LoVo (cell line): Measurements from ENCODE around the gene CDH15.
"Not testable (repeated sequence)": the region's sequence is repeated elsewhere in the genome, so short reads cannot be mapped to it uniquely, and the experiment has no call there.

ENCODE experiments used
- DNase-seq: peaks from one replicate; pipeline ENCODE4 v3.0.0-alpha.2; 2016; ENCODE audit warnings: low spot score

Gene CDH15

DNA sequence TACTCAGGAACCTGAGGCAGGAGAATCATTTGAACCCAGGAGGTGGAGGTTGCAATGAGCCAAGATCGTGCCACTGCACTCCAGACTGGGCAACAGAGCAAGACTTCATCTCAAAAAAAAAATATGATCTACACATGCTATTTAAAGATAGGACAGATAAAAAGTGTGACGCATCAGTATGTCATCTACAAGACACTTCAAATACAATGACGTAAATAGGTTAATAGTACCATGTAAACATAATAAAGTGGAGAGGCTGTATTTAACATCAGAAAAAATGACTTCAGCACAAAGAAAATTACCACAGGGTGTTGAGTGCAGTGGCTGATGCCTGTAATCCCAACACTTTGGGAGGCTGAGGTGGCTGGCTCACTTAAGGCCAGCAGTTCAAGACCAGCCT is 66.2 kb downstream of the CDH15 start:
- no peak for DNase-seq

DNA sequence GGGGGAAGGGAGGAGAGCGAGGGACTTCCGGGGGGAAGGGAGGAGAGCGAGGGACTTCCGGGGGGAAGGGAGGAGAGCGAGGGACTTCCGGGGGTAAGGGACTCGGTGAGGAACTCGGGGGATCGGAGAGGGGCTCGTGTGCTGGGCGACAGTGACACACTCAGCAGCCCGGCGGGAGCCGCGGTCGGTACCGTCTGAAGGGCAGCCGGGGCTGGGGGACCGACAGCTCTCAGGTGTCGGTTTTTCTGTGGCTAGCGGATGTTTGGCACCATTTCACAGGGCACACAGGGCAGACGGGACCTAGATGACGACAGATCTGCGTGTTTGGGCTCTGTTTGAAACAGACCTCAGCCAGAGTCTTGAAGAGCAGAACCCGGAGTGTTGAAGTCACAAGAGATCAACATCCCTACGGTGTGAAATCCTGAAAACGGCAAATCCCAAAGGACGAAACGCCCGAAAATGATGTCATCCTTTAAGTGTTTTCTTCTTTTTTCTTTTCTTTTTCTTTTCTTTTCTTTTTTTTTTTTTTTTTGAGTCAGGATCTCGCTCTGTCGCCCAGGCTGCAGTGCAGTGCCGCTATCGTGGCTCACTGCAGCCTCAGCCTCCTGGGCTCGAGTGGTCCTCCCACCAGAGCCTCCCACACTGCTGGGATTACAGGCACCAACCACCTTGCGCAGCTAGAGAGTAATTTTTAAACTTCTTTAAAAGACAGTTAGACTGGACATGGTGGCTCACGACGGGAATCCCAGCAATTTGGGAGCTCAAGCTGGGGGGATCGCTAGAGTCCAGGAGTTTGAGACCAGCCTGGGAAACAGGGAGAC is 69.8 kb downstream of the CDH15 start:
- DNase-seq, result peak; percentile 71

DNA sequence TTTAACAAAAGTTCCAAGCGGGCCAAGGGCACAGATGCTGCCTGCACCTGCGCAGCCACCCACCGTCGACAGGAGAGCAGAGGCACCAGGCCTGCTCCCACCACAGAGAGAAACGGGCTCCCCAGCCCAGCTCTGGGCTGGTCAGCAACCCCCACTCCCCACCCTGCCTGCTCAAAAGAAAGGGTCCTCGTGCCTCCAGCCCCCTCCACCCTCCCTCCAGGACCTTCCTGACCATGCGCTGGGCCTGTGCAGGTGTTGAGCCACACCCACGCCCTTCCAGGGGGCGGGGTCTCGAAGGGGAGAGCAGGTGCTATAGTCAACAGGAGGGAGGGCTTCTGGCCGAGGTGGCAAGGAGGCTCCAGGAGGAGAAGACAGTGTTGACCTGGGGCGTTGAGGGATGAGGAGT is 71.2 kb downstream of the CDH15 start:
- no peak for DNase-seq

DNA sequence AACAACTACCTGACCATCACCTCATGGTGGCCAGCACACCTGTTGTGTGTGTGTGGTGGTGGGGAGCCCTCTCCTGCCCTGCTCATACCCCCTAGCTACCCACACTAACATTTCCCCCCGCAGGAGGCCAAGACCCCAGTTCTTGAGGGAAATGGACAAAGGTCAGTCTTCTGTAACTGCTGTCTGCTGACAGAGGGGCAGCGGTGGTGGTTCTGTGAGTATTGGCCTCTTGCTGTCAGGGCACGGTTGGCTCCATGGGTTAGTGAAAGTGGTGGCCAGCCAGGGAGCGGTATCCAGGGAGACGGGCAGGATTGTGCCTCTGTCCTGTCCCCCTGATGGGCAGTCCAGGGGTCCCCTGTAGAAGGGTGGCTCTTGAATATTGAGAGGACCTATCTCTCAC is 72.1 kb downstream of the CDH15 start:
- DNase-seq, result no peak

DNA sequence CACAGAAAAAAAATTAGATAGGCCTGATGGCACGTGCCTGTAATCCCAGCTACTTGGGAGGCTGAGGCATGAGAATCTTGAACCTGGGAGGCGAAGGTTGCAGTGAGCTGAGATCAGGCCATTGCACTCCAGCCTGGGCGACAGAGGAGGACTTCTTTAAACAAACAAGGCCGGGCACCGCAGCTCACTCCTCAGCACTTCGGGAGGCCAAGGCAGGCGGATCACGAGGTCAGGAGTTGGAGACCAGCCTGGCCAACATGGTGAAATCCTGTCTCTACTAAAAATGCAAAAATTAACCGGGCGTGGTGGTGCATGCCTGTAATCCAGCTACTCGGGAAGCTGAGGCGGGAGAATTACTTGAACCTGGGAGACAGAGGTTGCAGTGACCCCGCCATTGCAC is 72.7 kb downstream of the CDH15 start:
- DNase-seq, result not testable (repeated sequence)

DNA sequence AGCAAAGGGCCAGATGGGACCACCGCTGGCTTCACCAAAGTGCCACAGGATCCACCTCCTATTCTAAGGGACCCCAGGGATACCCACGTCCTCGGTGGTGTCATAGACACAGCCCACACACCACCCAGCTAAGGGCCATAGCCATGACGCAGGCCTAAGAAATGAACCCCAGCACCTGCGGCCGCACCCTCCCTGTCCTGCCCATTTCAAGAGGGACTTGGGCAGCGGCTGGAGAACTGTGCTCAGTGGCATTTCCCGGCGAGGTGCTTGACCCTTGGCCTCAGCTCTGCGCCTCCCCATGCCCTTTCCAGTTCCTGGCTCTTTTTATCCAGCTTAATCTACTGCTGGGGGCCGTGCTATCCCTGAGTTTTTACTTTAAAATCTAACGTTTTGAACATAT is 73.2 kb downstream of the CDH15 start:
- DNase-seq, result no peak
